H1 (cell line): ENCODE data around the gene PRKCA. TPM values are rescaled to one million over a fixed set of nuclear protein-coding genes. Genes with fewer than 3 reads are reported as not detected.

ENCODE experiments used
- CTCF ChIA-PET: fragments of 300-600 bp; sonication (Branson Sonifier 250); formaldehyde crosslinking; loops from one replicate; lab custom pipeline; 2021; ENCODE audit not compliant: partially characterized antibody; lab: Charles Lee
- POLR2A ChIA-PET: fragments of 300-600 bp; sonication (Branson Sonifier 250); formaldehyde crosslinking; loops from one replicate; lab custom pipeline; 2021; ENCODE audit warnings: inconsistent platforms; ENCODE audit not compliant: partially characterized antibody; lab: Charles Lee
- DNase-seq, 2 experiments: peaks; one replicate each; pipeline versions ENCODE4 v3.0.0 to v3.0.0-alpha.2; 2010 to 2022; ENCODE audit warnings: low spot score in 2 of 2, low read depth in 1 of 2, mixed read lengths in 1 of 2
- FAIRE-seq: peaks from 2 replicates; lab custom pipeline; 2011; peaks lifted over from hg19 to GRCh38; lab: Jason Lieb, UNC
- H2AFZ ChIP-seq: 2 replicates; pipeline ENCODE4 v1.8.1; 2012; ENCODE audit warnings: low read length, inconsistent platforms
- H2AK5ac ChIP-seq: 2 replicates; pipeline ENCODE4 v1.6.1; 2013; ENCODE audit warnings: low read depth, low read length
- H2BK120ac ChIP-seq: replicated peaks from 2 replicates; pipeline ENCODE3; 2013; ENCODE audit warnings: low read depth, low read length, inconsistent platforms
- H2BK12ac ChIP-seq: 2 replicates; pipeline ENCODE4 v1.6.1; 2013; ENCODE audit warnings: low read depth, low read length
- H2BK15ac ChIP-seq: 2 replicates; pipeline ENCODE4 v1.6.1; 2013; ENCODE audit warnings: low read length
- H2BK20ac ChIP-seq: 2 replicates; pipeline ENCODE4 v1.6.1; 2013; ENCODE audit warnings: low read length
- H2BK5ac ChIP-seq: 2 replicates; pipeline ENCODE4 v1.6.1; 2013; ENCODE audit warnings: low read depth, low read length
- H3K14ac ChIP-seq: 2 replicates; pipeline ENCODE4 v1.6.1; 2013; ENCODE audit warnings: inconsistent platforms; ENCODE audit not compliant: insufficient read length
- H3K18ac ChIP-seq: 2 replicates; pipeline ENCODE4 v1.6.1; 2013; ENCODE audit warnings: low read length; ENCODE audit errors: extremely low read depth
- H3K23ac ChIP-seq: 2 replicates; pipeline ENCODE4 v1.6.1; 2013; ENCODE audit warnings: inconsistent platforms; ENCODE audit not compliant: insufficient read length
- H3K23me2 ChIP-seq: 2 replicates; pipeline ENCODE4 v1.6.1; 2013; ENCODE audit warnings: low read depth, low read length
- H3K27ac ChIP-seq: 2 replicates; pipeline ENCODE4 v1.6.1; 2011; ENCODE audit warnings: low read depth, low read length, inconsistent platforms
- H3K27me3 ChIP-seq, 4 experiments: replicated peaks in 1 of 4; 1 replicate in 1 of 4; 2 replicates in 3 of 4; pipeline versions ENCODE4 v1.6.1 to v1.8.1; 2011 to 2013; ENCODE audit warnings: low read length in 3 of 4, mild to moderate bottlenecking in 3 of 4, inconsistent platforms in 2 of 4, mixed read lengths in 2 of 4, moderate library complexity in 1 of 4; ENCODE audit not compliant: control insufficient read depth in 3 of 4, insufficient read depth in 3 of 4; ENCODE audit errors: extremely low read depth in 1 of 4
- H3K36me3 ChIP-seq, 4 experiments: 2 replicates each; pipeline versions ENCODE4 v1.6.1 to v1.8.1; 2011 to 2013; ENCODE audit warnings: mild to moderate bottlenecking in 4 of 4, low read length in 3 of 4, moderate library complexity in 2 of 4, control low read depth in 1 of 4, inconsistent platforms in 1 of 4; ENCODE audit not compliant: insufficient read depth in 4 of 4, control insufficient read depth in 2 of 4
- H3K4ac ChIP-seq: replicated peaks from 2 replicates; pipeline ENCODE3; 2013; ENCODE audit warnings: low read length, low read depth, mixed read lengths, inconsistent platforms; ENCODE audit not compliant: insufficient read length
- H3K4me1 ChIP-seq, 4 experiments: replicated peaks in 1 of 4; 1 replicate in 1 of 4; 2 replicates in 3 of 4; pipeline versions ENCODE4 v1.6.1 to v1.8.1; 2011 to 2013; ENCODE audit warnings: low read length in 3 of 4, inconsistent platforms in 2 of 4, mixed read lengths in 1 of 4; ENCODE audit not compliant: insufficient read depth in 4 of 4, control insufficient read depth in 3 of 4
- H3K4me2 ChIP-seq, 2 experiments: 2 replicates each; pipeline versions ENCODE4 v1.6.1 to v1.8.1; 2011 to 2013; ENCODE audit warnings: low read depth in 2 of 2, low read length in 2 of 2, control low read depth in 1 of 2, inconsistent platforms in 1 of 2, mild to moderate bottlenecking in 1 of 2; ENCODE audit not compliant: insufficient read depth in 1 of 2
- H3K4me3 ChIP-seq, 4 experiments: fragments of 200-600, 300-600 bp in 1 of 4; sonication (generic), shearing (Covaris generic), sonication (Bioruptor Twin) in 1 of 4; 2 replicates each; pipeline versions ENCODE4 v1.5.1 to v1.8.1; 2011 to 2016; ENCODE audit warnings: low read length in 4 of 4, low read depth in 3 of 4, control low read depth in 2 of 4, inconsistent platforms in 2 of 4, mild to moderate bottlenecking in 2 of 4, mixed read lengths in 1 of 4, moderate library complexity in 1 of 4; ENCODE audit not compliant: insufficient read depth in 2 of 4; ENCODE audit errors: extremely low read depth in 1 of 4
- H3K56ac ChIP-seq: replicated peaks from 2 replicates; pipeline ENCODE3; 2013; ENCODE audit warnings: low read depth, mild to moderate bottlenecking, mixed read lengths, low read length, inconsistent platforms; ENCODE audit not compliant: insufficient read length
- H3K79me1 ChIP-seq: 2 replicates; pipeline ENCODE4 v1.6.1; 2013; ENCODE audit warnings: low read depth, low read length, control low read depth
- H3K79me2 ChIP-seq, 2 experiments: 2 replicates each; pipeline versions ENCODE4 v1.6.1 to v1.8.1; 2012 to 2013; ENCODE audit warnings: low read length in 2 of 2, mild to moderate bottlenecking in 2 of 2, inconsistent platforms in 1 of 2; ENCODE audit not compliant: insufficient read depth in 2 of 2, control insufficient read depth in 1 of 2
- H3K9ac ChIP-seq, 4 experiments: replicated peaks in 1 of 4; 1 replicate in 1 of 4; 2 replicates in 3 of 4; pipeline versions ENCODE4 v1.6.1 to v1.8.1; 2011 to 2013; ENCODE audit warnings: low read depth in 3 of 4, low read length in 3 of 4, control low read depth in 2 of 4, mild to moderate bottlenecking in 2 of 4, moderate library complexity in 2 of 4, inconsistent platforms in 1 of 4; ENCODE audit errors: extremely low read depth in 1 of 4
- H3K9me3 ChIP-seq, 2 experiments: 2 replicates each; pipeline versions ENCODE4 v1.6.1 to v1.8.1; 2012 to 2013; ENCODE audit warnings: mild to moderate bottlenecking in 2 of 2, moderate library complexity in 2 of 2, control low read depth in 1 of 2, inconsistent platforms in 1 of 2, low read depth in 1 of 2, low read length in 1 of 2, mixed read lengths in 1 of 2; ENCODE audit not compliant: insufficient read depth in 2 of 2
- H4K20me1 ChIP-seq, 2 experiments: replicated peaks in 1 of 2; 2 replicates each; pipeline versions ENCODE3 to v1.8.1; 2011 to 2013; ENCODE audit warnings: inconsistent platforms in 2 of 2, low read length in 2 of 2, mild to moderate bottlenecking in 1 of 2; ENCODE audit not compliant: insufficient read depth in 2 of 2, control insufficient read depth in 1 of 2
- H4K5ac ChIP-seq: 2 replicates; pipeline ENCODE4 v1.6.1; 2013; ENCODE audit warnings: low read length, low read depth, mixed read lengths, inconsistent platforms; ENCODE audit not compliant: insufficient read length
- H4K8ac ChIP-seq: 2 replicates; pipeline ENCODE4 v1.8.0; 2013; ENCODE audit warnings: mild to moderate bottlenecking, moderate library complexity, low read length, inconsistent platforms; ENCODE audit not compliant: insufficient read depth; ENCODE audit errors: extremely low read depth
- H4K91ac ChIP-seq: replicated peaks from 2 replicates; pipeline ENCODE3; 2013; ENCODE audit warnings: low read length, mixed read lengths, inconsistent platforms; ENCODE audit not compliant: insufficient read length
- ASH2L ChIP-seq: fragments of 200-600, 300-600 bp; sonication (generic); IDR thresholded peaks from one replicate; pipeline ENCODE4 v1.7.1; 2017; ENCODE audit warnings: low read length
- CBX5 ChIP-seq: fragments of 300-800, 300-1000 bp; sonication (generic); IDR thresholded peaks from 2 replicates; pipeline ENCODE4 v1.7.1; 2016; ENCODE audit warnings: antibody characterized with exemption, low read length, low read depth
- EP300 ChIP-seq, 2 experiments: IDR thresholded peaks; 1 replicate in 1 of 2; 2 replicates in 1 of 2; pipeline ENCODE4 v1.6.1; 2011 to 2012; ENCODE audit warnings: low read depth in 2 of 2, low read length in 2 of 2, mild to moderate bottlenecking in 2 of 2, borderline replicate concordance in 1 of 2, inconsistent platforms in 1 of 2, moderate library complexity in 1 of 2
- JUN ChIP-seq: IDR thresholded peaks from 2 replicates; pipeline ENCODE4 v1.6.1; 2011; ENCODE audit warnings: low read depth, mild to moderate bottlenecking, improper control_type of control experiment, low read length
- JUND ChIP-seq: IDR thresholded peaks from 2 replicates; pipeline ENCODE4 v1.6.1; 2011; ENCODE audit warnings: mild to moderate bottlenecking, improper control_type of control experiment, low read length
- MAFK ChIP-seq: IDR thresholded peaks from 2 replicates; pipeline ENCODE4 v1.6.1; 2012; ENCODE audit warnings: low read depth, mild to moderate bottlenecking, improper control_type of control experiment, low read length
- MAX ChIP-seq: IDR thresholded peaks from 2 replicates; pipeline ENCODE4 v1.6.1; 2012; ENCODE audit warnings: inconsistent platforms
- RAD21 ChIP-seq, 2 experiments: IDR thresholded peaks in 1 of 2; conservative IDR thresholded peaks in 1 of 2; 2 replicates each; pipeline ENCODE4 v1.6.1; 2011; ENCODE audit warnings: low read depth in 2 of 2, low read length in 2 of 2, improper control_type of control experiment in 1 of 2, inconsistent platforms in 1 of 2, mild to moderate bottlenecking in 1 of 2, moderate library complexity in 1 of 2
- SRF ChIP-seq: IDR thresholded peaks from 2 replicates; pipeline ENCODE4 v1.6.1; 2011; ENCODE audit warnings: mild to moderate bottlenecking, low read depth, low read length, moderate library complexity
- TAF1 ChIP-seq: IDR thresholded peaks from 2 replicates; pipeline ENCODE4 v1.6.1; 2011; ENCODE audit warnings: mild to moderate bottlenecking, low read depth, low read length
- USF2 ChIP-seq: IDR thresholded peaks from 2 replicates; pipeline ENCODE4 v1.6.1; 2011; ENCODE audit warnings: low read length, improper control_type of control experiment
- WGBS, 2 experiments: shearing (Covaris generic) in 1 of 2; methylation state at CpG; one replicate each; pipeline versions ENCODE4 v1.1.6 to v1.1.7; 2013 to 2015; ENCODE audit warnings: low lambda C conversion rate in 2 of 2, mixed read lengths in 2 of 2, inconsistent platforms in 1 of 2, low coverage in 1 of 2, missing lambda C conversion rate in 1 of 2; ENCODE audit not compliant: insufficient replicate concordance in 2 of 2, insufficient coverage in 1 of 2, insufficient read length in 1 of 2; ENCODE audit errors: extremely low coverage in 1 of 2, missing lambda C conversion rate in 1 of 2; 5-methylcytosine and 5-hydroxymethylcytosine counted together
- polyA plus RNA-seq, 7 experiments: library from polyadenylated mRNA; depleted of rRNA in 3 of 7; stranded (reverse) in 5 of 7; unstranded in 2 of 7; fragments of >200 nt in 5 of 7; fragments of 200-250 nt in 2 of 7; gene quantifications; 1 replicate in 5 of 7; 2 replicates in 1 of 7; 4 replicates in 1 of 7; pipeline versions ENCODE4 v1.2.1 to v1.2.3, GENCODE V29; 2011 to 2013; ENCODE audit warnings: missing spikeins in 2 of 7, mixed read lengths in 2 of 7
- total RNA-seq: library from RNA; stranded (reverse); fragmentation: NEBNext Ultra II Directional; extraction: Animal tissue kit (Norgen Biotek cat#: 25700); gene quantifications from 2 replicates; pipeline ENCODE4 v1.2.1, GENCODE V29; 2021

The PRKCA gene
- total and polyA plus RNA-seq, 2 of the 8 experiments (the other 6 are each of a cell fraction or from before 2014, with no cell fraction given), result 5.8 to 17.8 TPM

GRCh38 chr17:66748578-66748977 is 446.2 kb downstream of the PRKCA start:
- no peak overlapping the region for H3K27ac ChIP-seq
- no peaks in the 10 kb centered on the region for H3K79me1 ChIP-seq
- FAIRE-seq (no peak), DNase-seq (no peak)
- H3K23ac ChIP-seq, result no peak overlapping the region
- H3K79me2 ChIP-seq, result no peaks in the 10 kb centered on the region
- no peak overlapping the region for H4K8ac ChIP-seq
- no peak overlapping the region for H3K56ac ChIP-seq
- H3K4me1 ChIP-seq, result peaks cover 0 to 8% (median 4%) of the 10 kb centered on the region in 4 experiments; a peak in 2 of 7 replicates
- H4K5ac ChIP-seq, result no peak overlapping the region
- 86% methylated on average over 5 of the region's 8 CpGs; no CpG with 5 or more reads in 1 of the 2 experiments for WGBS, 2 experiments
- peak overlapping the region; percentile 75; the same call in 1 of the 2 replicates for H2AK5ac ChIP-seq
- H3K4me3 ChIP-seq, result no peak overlapping the region
- no peaks in the 10 kb centered on the region for H4K20me1 ChIP-seq
- no peak overlapping the region for H3K9ac ChIP-seq
- no peak overlapping the region for H3K4me2 ChIP-seq
- 0 out of 2 replicates have a peak overlapping the region, but pooled peaks have one; percentile 50 for H2BK12ac ChIP-seq
- H4K91ac ChIP-seq, result peak overlapping the region; percentile 30
- H2AFZ ChIP-seq, result no peak overlapping the region
- no peaks in the 10 kb centered on the region for H3K9me3 ChIP-seq
- POLR2A ChIA-PET, result no interaction called here
- H2BK15ac ChIP-seq, result 0 out of 2 replicates have a peak overlapping the region, but pooled peaks have one; percentile 61
- no peaks in the 10 kb centered on the region for H3K23me2 ChIP-seq
- H3K18ac ChIP-seq, result no peak overlapping the region
- no peaks in the 10 kb centered on the region for H3K27me3 ChIP-seq
- H2BK120ac ChIP-seq, result peak overlapping the region; percentile 51
- CTCF ChIA-PET, result interaction anchor here (0.7 to 1.1 kb wide), 4 partner anchors 11 to 76 kb away, joined by 3 to 4 read pairs (median 3); no protein-coding TSS in a partner anchor
- peak overlapping the region; percentile 61; the same call in 1 of the 2 replicates for H2BK20ac ChIP-seq
- H3K36me3 ChIP-seq, result peaks cover 0 to 3% (median 0%) of the 10 kb centered on the region in 4 experiments; a peak in 1 of 8 replicates
- no peak overlapping the region for H3K4ac ChIP-seq
- H2BK5ac ChIP-seq, result peak overlapping the region; percentile 52; the same call in 1 of the 2 replicates
- no peak overlapping the region for H3K14ac ChIP-seq
- TF ChIP-seq JUN (no peak), EP300 (IDR thresholded peaks at IDR 0.05; ENCODE audit: borderline replicate concordance in 1 of 2, low read depth in 2 of 2, low read length in 2 of 2) (no peak), CBX5 (no peak), SRF (no peak), MAX (no peak), TAF1 (no peak), ASH2L (no peak), USF2 (no peak), JUND (no peak), MAFK (no peak), RAD21 (IDR thresholded peaks at IDR 0.05 in 1 of 2, conservative IDR thresholded peaks at IDR 0.05 in 1 of 2; ENCODE audit: low read depth in 2 of 2, low read length in 2 of 2) (no peak)
